ENCODE results near the gene ISG20. TPM values are rescaled to one million over a fixed set of nuclear protein-coding genes. Genes with fewer than 3 reads are reported as not detected.
A peak's percentile ranks its signal among the peaks of the same experiment; 100 is the strongest.

ISG20 gene
- total RNA-seq, 6 experiments from 2014 or later: 6.3 to 19.4 (median 11.9) TPM

- no peaks in the 10 kb centered on the region for H3K4me1 ChIP-seq
- ATAC-seq (no peak), DNase-seq (no peak)
- no peaks in the 10 kb centered on the region for H3K36me3 ChIP-seq
- H3K27ac ChIP-seq: no peak overlapping the region
- intact Hi-C loops (cut with DNase I): no loop called here
- TF ChIP-seq POLR2A (IDR thresholded peaks at IDR 0.05): no peak
- TF ChIP-seq CTCF (IDR thresholded peaks at IDR 0.05): no peak
- H3K4me3 ChIP-seq: no peak overlapping the region
- no peaks in the 10 kb centered on the region for H3K27me3 ChIP-seq
- H3K9me3 ChIP-seq: no peaks in the 10 kb centered on the region
Observed at GRCh38 chr15:88661041-88661700, 22.4 kb downstream of the ISG20 start.

- H3K4me1 ChIP-seq: no peaks in the 10 kb centered on the region
- WGBS (ENCODE audit: insufficient coverage, low coverage, low lambda C conversion rate, missing lambda C conversion rate): 60% methylated on average over 4 of the region's 4 CpGs
- ATAC-seq (no peak), DNase-seq (no peak)
- TF ChIP-seq CTCF (IDR thresholded peaks at IDR 0.05): no peak
- no peak for TF ChIP-seq POLR2A (IDR thresholded peaks at IDR 0.05)
- no peaks in the 10 kb centered on the region for H3K27me3 ChIP-seq
- intact Hi-C loops (cut with DNase I): no loop called here
- H3K4me3 ChIP-seq: no peak overlapping the region
- H3K36me3 ChIP-seq: no peaks in the 10 kb centered on the region
- H3K27ac ChIP-seq: no peak overlapping the region
- no peaks in the 10 kb centered on the region for H3K9me3 ChIP-seq
Observed at GRCh38 chr15:88661761-88662556, 23.1 kb downstream of the ISG20 start.

GRCh38 chr15:88663141-88663621 is 24.4 kb downstream of the ISG20 start:
- DNase-seq: no peak
- TF ChIP-seq POLR2A (IDR thresholded peaks at IDR 0.05): no peak
- no peak for TF ChIP-seq CTCF (IDR thresholded peaks at IDR 0.05)
- peak in 1 of 4 donors; percentile 60 for ATAC-seq
- WGBS (ENCODE audit: insufficient coverage, low coverage, low lambda C conversion rate, missing lambda C conversion rate): 71% methylated on average over 4 of the region's 6 CpGs
- no peaks in the 10 kb centered on the region for H3K36me3 ChIP-seq
- intact Hi-C loops (cut with DNase I): no loop called here
- no peak overlapping the region for H3K27ac ChIP-seq
- H3K27me3 ChIP-seq: no peaks in the 10 kb centered on the region
- H3K9me3 ChIP-seq: no peaks in the 10 kb centered on the region
- no peak overlapping the region for H3K4me3 ChIP-seq
- no peaks in the 10 kb centered on the region for H3K4me1 ChIP-seq

GRCh38 chr15:88664151-88664778 is 25.4 kb downstream of the ISG20 start:
- Histone ChIP-seq H3K27me3 (no peaks in the 10 kb centered on the region), H3K36me3 (no peaks in the 10 kb centered on the region), H3K27ac (no peak overlapping the region), H3K4me1 (no peaks in the 10 kb centered on the region), H3K9me3 (no peaks in the 10 kb centered on the region), H3K4me3 (no peak overlapping the region)
- ATAC-seq (peak; percentile 67 to 78 (median 72)), DNase-seq (no peak)
- no peak for TF ChIP-seq POLR2A (IDR thresholded peaks at IDR 0.05)
- TF ChIP-seq CTCF (IDR thresholded peaks at IDR 0.05): peak; percentile 21 to 49 (median 42)
- WGBS (ENCODE audit: insufficient coverage, low coverage, low lambda C conversion rate, missing lambda C conversion rate): 57% methylated on average over 4 of the region's 7 CpGs
- intact Hi-C loops (cut with DNase I): no loop called here

Data from right lobe of liver (tissue), 6 donors.